ENCODE results near the gene AQP5. TPM values are rescaled to one million over a fixed set of nuclear protein-coding genes. Genes with fewer than 3 reads are reported as not detected.

AQP5 gene
- total RNA-seq, 4 donors from 2014 or later = not detected

DNA sequence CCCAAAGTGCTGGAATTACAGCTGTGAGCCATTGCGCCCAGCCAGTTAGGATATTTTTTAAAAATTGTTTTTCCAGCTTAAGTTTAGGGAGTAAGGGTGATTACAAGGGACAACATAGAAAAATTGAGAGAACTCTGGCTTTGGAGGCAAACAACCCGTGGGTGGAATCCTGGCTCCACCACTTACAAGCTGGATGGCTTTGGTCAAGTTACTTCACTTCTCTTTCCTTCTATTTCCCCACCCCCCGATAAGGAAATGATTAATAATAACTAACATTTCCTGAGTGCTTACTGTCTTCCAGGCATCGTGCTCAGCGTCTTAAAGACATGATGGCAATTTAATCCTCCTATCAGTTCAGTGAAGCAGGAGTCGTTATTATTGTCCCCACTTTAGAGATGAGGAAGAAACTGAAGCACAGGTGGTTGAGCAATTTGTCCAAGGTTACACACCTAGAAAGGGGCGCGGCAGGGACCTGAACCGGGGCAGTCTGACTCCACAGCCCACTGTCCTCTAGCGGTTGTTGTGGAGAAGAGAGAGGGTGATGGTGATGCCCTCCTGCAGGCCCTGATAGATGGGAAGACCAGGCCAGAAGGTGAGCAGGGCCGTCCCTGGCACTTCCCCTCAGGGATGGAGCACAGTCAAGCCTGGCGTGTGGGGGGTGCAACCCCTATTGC, 41.3 kb upstream of the AQP5 start:
- peak in 1 of 3 donors; percentile 25 for DNase-seq
- Histone ChIP-seq H3K9me3 (no peaks in the 10 kb centered on the region), H3K27me3 (no peaks in the 10 kb centered on the region), H3K36me3 (no peaks in the 10 kb centered on the region), H3K4me1 (no peaks in the 10 kb centered on the region), H3K27ac (no peak overlapping the region), H3K4me3 (no peak overlapping the region)
- TF ChIP-seq, protein P1, sequence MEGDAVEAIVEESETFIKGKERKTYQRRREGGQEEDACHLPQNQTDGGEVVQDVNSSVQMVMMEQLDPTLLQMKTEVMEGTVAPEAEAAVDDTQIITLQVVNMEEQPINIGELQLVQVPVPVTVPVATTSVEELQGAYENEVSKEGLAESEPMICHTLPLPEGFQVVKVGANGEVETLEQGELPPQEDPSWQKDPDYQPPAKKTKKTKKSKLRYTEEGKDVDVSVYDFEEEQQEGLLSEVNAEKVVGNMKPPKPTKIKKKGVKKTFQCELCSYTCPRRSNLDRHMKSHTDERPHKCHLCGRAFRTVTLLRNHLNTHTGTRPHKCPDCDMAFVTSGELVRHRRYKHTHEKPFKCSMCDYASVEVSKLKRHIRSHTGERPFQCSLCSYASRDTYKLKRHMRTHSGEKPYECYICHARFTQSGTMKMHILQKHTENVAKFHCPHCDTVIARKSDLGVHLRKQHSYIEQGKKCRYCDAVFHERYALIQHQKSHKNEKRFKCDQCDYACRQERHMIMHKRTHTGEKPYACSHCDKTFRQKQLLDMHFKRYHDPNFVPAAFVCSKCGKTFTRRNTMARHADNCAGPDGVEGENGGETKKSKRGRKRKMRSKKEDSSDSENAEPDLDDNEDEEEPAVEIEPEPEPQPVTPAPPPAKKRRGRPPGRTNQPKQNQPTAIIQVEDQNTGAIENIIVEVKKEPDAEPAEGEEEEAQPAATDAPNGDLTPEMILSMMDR (IDR thresholded peaks at IDR 0.05) = no peak
- TF ChIP-seq POLR2A (IDR thresholded peaks at IDR 0.05) = no peak

DNA sequence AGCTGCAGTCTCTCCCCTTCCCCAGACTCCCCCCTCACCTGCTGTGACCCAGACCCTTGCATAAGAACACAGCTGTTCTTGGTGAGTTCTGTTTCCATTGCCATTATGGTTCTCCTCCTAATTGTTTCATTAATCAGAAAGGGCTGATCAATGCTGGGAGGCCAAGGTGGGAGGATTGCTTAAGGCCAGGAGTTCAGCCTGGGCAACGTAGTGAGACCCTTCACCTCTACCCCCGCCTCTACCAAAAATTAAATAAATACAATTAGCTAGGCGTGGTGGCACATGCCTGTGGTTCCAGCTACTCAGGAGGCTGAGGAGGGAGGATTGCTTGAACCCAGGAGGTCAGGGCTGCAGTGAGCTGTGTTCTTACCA, 40.8 kb upstream of the AQP5 start:
- TF ChIP-seq, protein P1 (IDR thresholded peaks at IDR 0.05) = no peak
- no peak for TF ChIP-seq POLR2A (IDR thresholded peaks at IDR 0.05)
- DNase-seq = peak in 1 of 3 donors; percentile 14
- H3K27me3 ChIP-seq = no peaks in the 10 kb centered on the region
- H3K27ac ChIP-seq = no peak overlapping the region
- no peak overlapping the region for H3K4me3 ChIP-seq
- H3K36me3 ChIP-seq = no peaks in the 10 kb centered on the region
- no peaks in the 10 kb centered on the region for H3K4me1 ChIP-seq
- H3K9me3 ChIP-seq = no peaks in the 10 kb centered on the region

DNA sequence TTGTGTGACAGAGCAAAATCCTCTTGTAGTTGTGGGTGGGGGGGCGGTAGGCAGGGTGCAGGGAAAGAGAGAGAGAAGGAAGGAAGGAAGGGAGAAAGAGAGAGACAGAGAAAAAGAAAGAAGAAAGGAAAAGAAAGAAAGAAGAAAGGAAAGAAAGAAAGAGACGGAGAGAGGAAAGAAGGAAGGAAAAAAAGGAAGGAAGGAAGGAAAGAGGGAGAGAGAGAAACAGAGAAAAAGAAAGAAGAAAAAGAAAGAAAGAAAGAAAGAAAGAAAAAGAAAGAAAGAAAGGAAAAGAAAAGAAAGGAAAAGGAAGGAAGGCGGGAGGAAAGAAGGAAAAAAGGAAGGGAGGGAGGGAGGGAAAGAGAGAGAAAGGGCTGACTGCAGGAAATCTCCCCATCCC, 40.4 kb upstream of the AQP5 start:
- TF ChIP-seq POLR2A (IDR thresholded peaks at IDR 0.05) = no peak
- TF ChIP-seq, protein P1 (IDR thresholded peaks at IDR 0.05) = no peak
- no peak overlapping the region for H3K4me3 ChIP-seq
- H3K27ac ChIP-seq = no peak overlapping the region
- H3K4me1 ChIP-seq = no peaks in the 10 kb centered on the region
- no peaks in the 10 kb centered on the region for H3K27me3 ChIP-seq
- no peaks in the 10 kb centered on the region for H3K9me3 ChIP-seq
- no peaks in the 10 kb centered on the region for H3K36me3 ChIP-seq
- DNase-seq = no peak

DNA sequence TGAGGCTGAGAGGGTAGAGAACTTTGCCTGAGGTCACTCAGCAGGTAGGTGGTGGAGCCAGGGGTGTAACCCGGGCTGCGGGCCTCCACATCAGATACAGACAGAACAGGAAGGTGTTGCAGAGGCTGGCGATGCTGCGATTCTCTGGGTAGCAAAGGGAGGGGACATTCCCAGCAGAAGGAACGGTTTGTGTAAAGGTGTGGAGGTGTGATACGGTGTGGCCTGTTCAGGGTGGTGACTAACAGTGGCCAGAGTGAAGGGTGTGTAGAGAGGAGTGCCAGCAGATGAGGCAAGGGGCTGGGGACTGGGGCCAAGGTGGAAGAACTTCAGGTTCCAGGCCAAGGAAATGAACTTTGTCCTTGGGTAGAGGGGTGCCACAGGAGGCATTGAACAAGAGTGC, 39.7 kb upstream of the AQP5 start:
- Histone ChIP-seq H3K9me3 (no peaks in the 10 kb centered on the region), H3K27me3 (no peaks in the 10 kb centered on the region), H3K36me3 (no peaks in the 10 kb centered on the region), H3K4me1 (no peaks in the 10 kb centered on the region), H3K27ac (no peak overlapping the region), H3K4me3 (no peak overlapping the region)
- peak in 1 of 3 donors; percentile 13 for DNase-seq
- no peak for TF ChIP-seq POLR2A (IDR thresholded peaks at IDR 0.05)
- TF ChIP-seq, protein P1 (IDR thresholded peaks at IDR 0.05) = no peak

DNA sequence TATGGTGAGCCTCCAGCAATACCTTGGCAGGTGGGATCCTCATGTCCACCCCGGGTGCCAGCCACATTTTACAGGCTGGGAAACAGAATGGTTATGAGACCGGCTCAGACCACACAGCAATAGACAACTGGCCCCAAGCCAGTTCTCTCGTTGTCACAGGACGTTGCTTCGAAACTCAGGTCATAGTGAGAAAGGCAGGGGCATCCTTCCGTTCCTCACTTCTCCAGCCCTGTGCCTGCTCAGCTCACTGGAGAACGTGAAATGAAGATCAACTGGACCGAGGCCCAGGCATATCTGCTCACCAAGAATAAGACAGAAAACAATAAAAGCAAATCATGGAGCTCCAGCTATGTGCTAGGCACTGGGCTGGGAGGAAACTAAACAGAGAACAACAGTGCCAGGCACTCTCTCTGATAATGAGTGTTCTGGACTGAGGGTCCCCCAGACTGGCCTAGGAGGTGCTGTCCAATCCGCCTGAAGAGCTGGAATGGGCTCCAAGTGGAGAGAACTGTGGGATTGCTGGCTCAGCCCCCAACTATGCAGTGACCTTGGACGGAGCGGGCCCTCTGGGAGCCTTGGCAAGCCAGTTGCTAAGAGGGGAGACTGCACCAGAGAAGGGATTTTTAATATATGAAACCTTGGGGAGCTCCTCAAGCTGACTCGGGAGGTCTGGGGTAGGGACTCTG, 39.2 kb upstream of the AQP5 start:
- Histone ChIP-seq H3K36me3 (no peaks in the 10 kb centered on the region), H3K4me3 (no peak overlapping the region), H3K4me1 (no peaks in the 10 kb centered on the region), H3K27me3 (no peaks in the 10 kb centered on the region), H3K27ac (no peak overlapping the region), H3K9me3 (no peaks in the 10 kb centered on the region)
- DNase-seq = peak in 1 of 3 donors; percentile 37
- no peak for TF ChIP-seq POLR2A (IDR thresholded peaks at IDR 0.05)
- TF ChIP-seq, protein P1 (IDR thresholded peaks at IDR 0.05) = no peak
